Kidney epithelial cell (primary cell): ENCODE data around the gene PLD4. TPM values are rescaled to one million over a fixed set of nuclear protein-coding genes. Genes with fewer than 3 reads are reported as not detected.

Source experiments
- DNase-seq: peaks from one replicate; pipeline ENCODE4 v3.0.0-alpha.2; 2010; ENCODE audit warnings: low read depth
- H3K27me3 ChIP-seq: 2 replicates; pipeline ENCODE4 v1.6.0; 2011; ENCODE audit warnings: low read length; ENCODE audit not compliant: control insufficient read depth, insufficient read depth
- H3K36me3 ChIP-seq: 2 replicates; pipeline ENCODE4 v1.5.1; 2011; ENCODE audit warnings: low read length; ENCODE audit not compliant: control insufficient read depth, insufficient read depth
- H3K4me3 ChIP-seq: 2 replicates; pipeline ENCODE4 v1.5.1; 2011; ENCODE audit warnings: low read depth, mild to moderate bottlenecking, control low read depth, low read length
- CTCF ChIP-seq: IDR thresholded peaks from 2 replicates; pipeline ENCODE4 v1.5.1; 2011; ENCODE audit warnings: mild to moderate bottlenecking, moderate library complexity, low read length, control low read depth, inconsistent platforms; ENCODE audit not compliant: insufficient read depth, poor library complexity, severe bottlenecking
- total RNA-seq: library from RNA; depleted of rRNA; stranded (reverse); fragments of >200 nt; gene quantifications from 2 replicates; pipeline ENCODE4 v1.2.3, GENCODE V29; 2015

PLD4 gene
- total RNA-seq, 1 donor from 2014 or later: 0.04 TPM

GRCh38 chr14:104895207-104895785 is 29.4 kb upstream of the PLD4 start:
- Histone ChIP-seq H3K27me3 (peaks cover 4% of the 10 kb centered on the region), H3K36me3 (no peaks in the 10 kb centered on the region), H3K4me3 (no peak overlapping the region)
- no peak for TF ChIP-seq CTCF
- no peak for DNase-seq

- no peak overlapping the region for H3K4me3 ChIP-seq
- DNase-seq: no peak
- TF ChIP-seq CTCF: no peak
Observed at GRCh38 chr14:104895786-104896661, 28.7 kb upstream of the PLD4 start.

GRCh38 chr14:104897330-104898194 is 27.1 kb upstream of the PLD4 start:
- Histone ChIP-seq H3K27me3 (peaks cover 4% of the 10 kb centered on the region), H3K36me3 (no peaks in the 10 kb centered on the region), H3K4me3 (no peak overlapping the region)
- no peak for DNase-seq
- TF ChIP-seq CTCF: no peak

More at GRCh38 chr14:104895786-104896661, 28.7 kb upstream of the PLD4 start:
- H3K27me3 ChIP-seq: peaks cover 4% of the 10 kb centered on the region
- H3K36me3 ChIP-seq: no peaks in the 10 kb centered on the region

- Histone ChIP-seq H3K27me3 (peaks cover 4% of the 10 kb centered on the region), H3K36me3 (no peaks in the 10 kb centered on the region), H3K4me3 (no peak overlapping the region)
- no peak for DNase-seq
- no peak for TF ChIP-seq CTCF
Observed at GRCh38 chr14:104898195-104898558, 26.5 kb upstream of the PLD4 start.

GRCh38 chr14:104898870-104899510 is 25.7 kb upstream of the PLD4 start:
- Histone ChIP-seq H3K4me3 (no peak overlapping the region), H3K27me3 (peaks cover 7% of the 10 kb centered on the region), H3K36me3 (no peaks in the 10 kb centered on the region)
- no peak for DNase-seq
- TF ChIP-seq CTCF: no peak
